Measurements from ENCODE around the gene RGS10.
"Not testable (repeated sequence)": the region's sequence is repeated elsewhere in the genome, so short reads cannot be mapped to it uniquely, and the experiment has no call there.

The RGS10 gene

GRCh38 chr10:119542357-119542987, at the start of gene RGS10:
Gene RGS10, minus strand, starts transcription at chr10:119542719. Its CDS starts 81 bp downstream, at chr10:119542638.
- H3K27ac Mint-ChIP-seq = peak within 1 kb of the TSS; percentile 84
- peak within 1 kb of the TSS; percentile 83 for H3K4me3 Mint-ChIP-seq
- peak; percentile 87 for ATAC-seq
- peaks cover 52% of the 10 kb centered on the region for H3K4me1 Mint-ChIP-seq
- peaks cover 18% of the 10 kb centered on the region for H3K36me3 Mint-ChIP-seq
- DNase-seq (ENCODE audit: low spot score in 2 of 2) = peak; percentile 68 to 88
- H3K9me3 Mint-ChIP-seq = no peaks in the 10 kb centered on the region

GRCh38 chr10:119588071-119588470, 45.6 kb upstream of the RGS10 start:
- DNase-seq (ENCODE audit: low spot score in 2 of 2) (no peak), ATAC-seq (no peak)
- no peak overlapping the region for H3K27ac Mint-ChIP-seq
- H3K4me3 Mint-ChIP-seq = no peak overlapping the region
- no peaks in the 10 kb centered on the region for H3K9me3 Mint-ChIP-seq
- H3K4me1 Mint-ChIP-seq = peaks cover 17% of the 10 kb centered on the region
- peaks cover 25% of the 10 kb centered on the region for H3K36me3 Mint-ChIP-seq

GRCh38 chr10:119578355-119578754, 35.8 kb upstream of the RGS10 start:
- no peak overlapping the region for H3K27ac Mint-ChIP-seq
- H3K36me3 Mint-ChIP-seq = no peaks in the 10 kb centered on the region
- no peak overlapping the region for H3K4me3 Mint-ChIP-seq
- ATAC-seq = no peak
- no peak for DNase-seq (ENCODE audit: low spot score in 2 of 2)
- no peaks in the 10 kb centered on the region for H3K9me3 Mint-ChIP-seq
- peaks cover 14% of the 10 kb centered on the region for H3K4me1 Mint-ChIP-seq

GRCh38 chr10:119575991-119576390, 33.5 kb upstream of the RGS10 start:
- Mint-ChIP-seq H3K4me1 (peaks cover 14% of the 10 kb centered on the region), H3K4me3 (no peak overlapping the region), H3K9me3 (no peaks in the 10 kb centered on the region), H3K27ac (peak overlapping the region; percentile 45), H3K36me3 (no peaks in the 10 kb centered on the region)
- DNase-seq (ENCODE audit: low spot score in 2 of 2) (no peak), ATAC-seq (peak; percentile 44)

GRCh38 chr10:119575506-119575905, 33.0 kb upstream of the RGS10 start:
- Mint-ChIP-seq H3K4me3 (no peak overlapping the region), H3K36me3 (no peaks in the 10 kb centered on the region), H3K27ac (peak overlapping the region; percentile 45), H3K9me3 (no peaks in the 10 kb centered on the region), H3K4me1 (peaks cover 14% of the 10 kb centered on the region)
- DNase-seq (ENCODE audit: low spot score in 2 of 2) (no peak), ATAC-seq (peak; percentile 54)

GRCh38 chr10:119567978-119568377, 25.5 kb upstream of the RGS10 start:
- H3K9me3 Mint-ChIP-seq = no peaks in the 10 kb centered on the region
- no peak overlapping the region for H3K27ac Mint-ChIP-seq
- no peaks in the 10 kb centered on the region for H3K36me3 Mint-ChIP-seq
- no peak overlapping the region for H3K4me3 Mint-ChIP-seq
- ATAC-seq (no peak), DNase-seq (ENCODE audit: low spot score in 2 of 2) (no peak)
- H3K4me1 Mint-ChIP-seq = no peaks in the 10 kb centered on the region

- Mint-ChIP-seq H3K27ac (no peak overlapping the region), H3K36me3 (no peaks in the 10 kb centered on the region), H3K4me3 (no peak overlapping the region), H3K4me1 (no peaks in the 10 kb centered on the region), H3K9me3 (no peaks in the 10 kb centered on the region)
- ATAC-seq (no peak), DNase-seq (ENCODE audit: low spot score in 2 of 2) (no peak)
Observed at GRCh38 chr10:119562097-119562496, 19.6 kb upstream of the RGS10 start.

- not testable (repeated sequence) for H3K9me3 Mint-ChIP-seq; H3K36me3 Mint-ChIP-seq; DNase-seq (ENCODE audit: low spot score in 2 of 2); ATAC-seq; H3K4me3 Mint-ChIP-seq; H3K4me1 Mint-ChIP-seq; H3K27ac Mint-ChIP-seq
Observed at GRCh38 chr10:119559511-119559910, 17.0 kb upstream of the RGS10 start.

GRCh38 chr10:119556081-119556480, 13.6 kb upstream of the RGS10 start:
- H3K4me1 Mint-ChIP-seq; H3K27ac Mint-ChIP-seq; H3K4me3 Mint-ChIP-seq; H3K9me3 Mint-ChIP-seq; H3K36me3 Mint-ChIP-seq; ATAC-seq; DNase-seq (ENCODE audit: low spot score in 2 of 2): not testable (repeated sequence)

- no peaks in the 10 kb centered on the region for H3K4me1 Mint-ChIP-seq
- no peak for DNase-seq (ENCODE audit: low spot score in 2 of 2)
- ATAC-seq = no peak
- no peaks in the 10 kb centered on the region for H3K36me3 Mint-ChIP-seq
- no peak overlapping the region for H3K4me3 Mint-ChIP-seq
- H3K9me3 Mint-ChIP-seq = no peaks in the 10 kb centered on the region
- no peak overlapping the region for H3K27ac Mint-ChIP-seq
Observed at GRCh38 chr10:119555178-119555784, 12.8 kb upstream of the RGS10 start.

- no peak overlapping the region for H3K27ac Mint-ChIP-seq
- H3K36me3 Mint-ChIP-seq = no peaks in the 10 kb centered on the region
- DNase-seq (ENCODE audit: low spot score in 2 of 2) = no peak
- H3K4me3 Mint-ChIP-seq = no peak overlapping the region
- ATAC-seq = no peak
- H3K4me1 Mint-ChIP-seq = no peaks in the 10 kb centered on the region
- no peaks in the 10 kb centered on the region for H3K9me3 Mint-ChIP-seq
Observed at GRCh38 chr10:119550827-119551226, 8.3 kb upstream of the RGS10 start.

- Mint-ChIP-seq H3K4me3 (no peak overlapping the region), H3K27ac (no peak overlapping the region), H3K4me1 (no peaks in the 10 kb centered on the region), H3K9me3 (no peaks in the 10 kb centered on the region), H3K36me3 (no peaks in the 10 kb centered on the region)
- no peak for ATAC-seq
- no peak for DNase-seq (ENCODE audit: low spot score in 2 of 2)
Observed at GRCh38 chr10:119549247-119549999, 6.9 kb upstream of the RGS10 start.

- Mint-ChIP-seq H3K4me1 (peaks cover 17% of the 10 kb centered on the region), H3K4me3 (no peak overlapping the region), H3K9me3 (no peaks in the 10 kb centered on the region), H3K36me3 (peaks cover 6% of the 10 kb centered on the region), H3K27ac (no peak overlapping the region)
- DNase-seq (ENCODE audit: low spot score in 2 of 2) = no peak
- no peak for ATAC-seq
Observed at GRCh38 chr10:119546009-119546408, 3.5 kb upstream of the RGS10 start.

- Mint-ChIP-seq H3K4me3 (no peak overlapping the region), H3K27ac (no peak overlapping the region), H3K4me1 (peaks cover 24% of the 10 kb centered on the region), H3K36me3 (peaks cover 7% of the 10 kb centered on the region), H3K9me3 (no peaks in the 10 kb centered on the region)
- DNase-seq (ENCODE audit: low spot score in 2 of 2) (no peak), ATAC-seq (no peak)
Observed at GRCh38 chr10:119545310-119545709, 2.8 kb upstream of the RGS10 start.

- no peak for ATAC-seq
- Mint-ChIP-seq H3K4me1 (peaks cover 37% of the 10 kb centered on the region), H3K36me3 (peaks cover 18% of the 10 kb centered on the region), H3K9me3 (no peaks in the 10 kb centered on the region), H3K4me3 (peak overlapping the region; percentile 83), H3K27ac (peak overlapping the region; percentile 84)
- DNase-seq (ENCODE audit: low spot score in 2 of 2) = no peak
Observed at GRCh38 chr10:119543814-119544642, 1.5 kb upstream of the RGS10 start.
